Endodermal cell (in vitro differentiated cells): ENCODE results near the gene ABCC5. TPM values are rescaled to one million over a fixed set of nuclear protein-coding genes. Genes with fewer than 3 reads are reported as not detected.

Experiments used
- DNase-seq: peaks from one replicate; pipeline ENCODE4 v3.0.0-alpha.2; 2017
- H3K27ac ChIP-seq: 2 replicates; pipeline ENCODE4 v1.5.1; 2013; ENCODE audit warnings: mild to moderate bottlenecking, low read depth, low read length, moderate library complexity
- H3K27me3 ChIP-seq: 2 replicates; pipeline ENCODE4 v1.6.1; 2013; ENCODE audit warnings: mild to moderate bottlenecking, low read length, moderate library complexity; ENCODE audit not compliant: insufficient read depth, control insufficient read depth, poor library complexity, severe bottlenecking
- H3K36me3 ChIP-seq: 2 replicates; pipeline ENCODE4 v1.7.0; 2013; ENCODE audit warnings: mild to moderate bottlenecking, low read length, moderate library complexity; ENCODE audit not compliant: control insufficient read depth, insufficient read depth
- H3K4me1 ChIP-seq: one replicate; pipeline ENCODE4 v1.7.0; 2013; ENCODE audit warnings: low read length; ENCODE audit not compliant: control insufficient read depth, insufficient read depth
- H3K4me3 ChIP-seq: 2 replicates; pipeline ENCODE4 v1.5.1; 2013; ENCODE audit warnings: mild to moderate bottlenecking, low read length, moderate library complexity
- H3K9ac ChIP-seq: 2 replicates; pipeline ENCODE4 v1.6.1; 2013; ENCODE audit warnings: mild to moderate bottlenecking, low read length, moderate library complexity; ENCODE audit not compliant: poor library complexity, severe bottlenecking; ENCODE audit errors: extremely low read depth
- H3K9me3 ChIP-seq: 2 replicates; pipeline ENCODE4 v1.6.1; 2013; ENCODE audit warnings: mild to moderate bottlenecking, low read length, moderate library complexity; ENCODE audit not compliant: control insufficient read depth
- H3K27ac Mint-ChIP-seq: 2 replicates; pipeline ENCODE4 v1.8.0; 2020; ENCODE audit warnings: mixed read lengths
- H3K27me3 Mint-ChIP-seq: 2 replicates; pipeline ENCODE4 v1.8.0; 2021; ENCODE audit warnings: mild to moderate bottlenecking, mixed read lengths; ENCODE audit not compliant: insufficient read depth
- H3K36me3 Mint-ChIP-seq: 2 replicates; pipeline ENCODE4 v1.8.0; 2020; ENCODE audit warnings: low read depth, mixed read lengths
- H3K4me1 Mint-ChIP-seq: 2 replicates; pipeline ENCODE4 v1.8.0; 2020; ENCODE audit warnings: mixed read lengths
- H3K4me3 Mint-ChIP-seq: 2 replicates; pipeline ENCODE4 v1.8.0; 2020; ENCODE audit warnings: mild to moderate bottlenecking, moderate library complexity, mixed read lengths
- H3K9me3 Mint-ChIP-seq: 2 replicates; pipeline ENCODE4 v1.8.0; 2020; ENCODE audit warnings: mild to moderate bottlenecking, mixed read lengths
- CTCF ChIP-seq: fragments of 200-600 bp; sonication (generic); conservative IDR thresholded peaks from 2 replicates; pipeline ENCODE4 v1.5.0; 2021; ENCODE audit warnings: antibody characterized with exemption, mild to moderate bottlenecking
- WGBS, 2 experiments: methylation state at CpG; one replicate each; pipeline versions ENCODE4 v1.1.5 to v1.1.7; 2013; ENCODE audit warnings: missing lambda C conversion rate in 2 of 2, mixed read lengths in 1 of 2; ENCODE audit not compliant: insufficient coverage in 1 of 2, insufficient read length in 1 of 2; 5-methylcytosine and 5-hydroxymethylcytosine counted together
- total RNA-seq, 2 donors: library from RNA; stranded (reverse); fragmentation: NEBNext Ultra II Directional in 1 of 2; extraction: Animal tissue kit (Norgen Biotek cat#: 25700) in 1 of 2; gene quantifications; 2 replicates in 1 of 2; 3 replicates in 1 of 2; pipeline ENCODE4 v1.2.1, GENCODE V29; 2021

ABCC5 gene
- total RNA-seq, 2 donors from 2014 or later = 32.8 to 35.7 TPM

GRCh38 chr3:184016169-184016570, 1.5 kb downstream of the ABCC5 start:
- Mint-ChIP-seq H3K27me3 (no peaks in the 10 kb centered on the region), H3K27ac (no peak overlapping the region), H3K4me1 (peaks cover 20% of the 10 kb centered on the region), H3K36me3 (peaks cover 24% of the 10 kb centered on the region), H3K9me3 (no peaks in the 10 kb centered on the region), H3K4me3 (peak overlapping the region; percentile 98)
- Histone ChIP-seq H3K36me3 (peaks cover 16% of the 10 kb centered on the region), H3K4me3 (peak overlapping the region; percentile 96), H3K27ac (no peak overlapping the region), H3K4me1 (no peaks in the 10 kb centered on the region), H3K27me3 (no peaks in the 10 kb centered on the region), H3K9ac (no peak overlapping the region), H3K9me3 (no peaks in the 10 kb centered on the region)
- TF ChIP-seq CTCF = no peak
- WGBS, 2 experiments = 54 to 76% methylated on average over 4 to 5 of the region's 5 CpGs
- no peak for DNase-seq

GRCh38 chr3:184015381-184016019, 2.2 kb downstream of the ABCC5 start:
- no peak for DNase-seq
- Mint-ChIP-seq H3K4me1 (peaks cover 20% of the 10 kb centered on the region), H3K27me3 (no peaks in the 10 kb centered on the region), H3K9me3 (no peaks in the 10 kb centered on the region), H3K36me3 (peaks cover 31% of the 10 kb centered on the region), H3K4me3 (peak overlapping the region; percentile 98), H3K27ac (no peak overlapping the region)
- no peak overlapping the region for H3K4me3 ChIP-seq
- no peak overlapping the region for H3K27ac ChIP-seq
- 80 to 89% methylated on average over 2 to 10 of the region's 10 CpGs for WGBS, 2 experiments
- TF ChIP-seq CTCF = no peak
- no peaks in the 10 kb centered on the region for H3K4me1 ChIP-seq
- H3K36me3 ChIP-seq = peaks cover 20% of the 10 kb centered on the region
- no peak overlapping the region for H3K9ac ChIP-seq
- H3K27me3 ChIP-seq = no peaks in the 10 kb centered on the region
- H3K9me3 ChIP-seq = no peaks in the 10 kb centered on the region

GRCh38 chr3:184011937-184012889, 5.5 kb downstream of the ABCC5 start:
- Histone ChIP-seq H3K36me3 (peaks cover 27% of the 10 kb centered on the region), H3K4me3 (no peak overlapping the region), H3K27ac (no peak overlapping the region), H3K4me1 (no peaks in the 10 kb centered on the region), H3K27me3 (no peaks in the 10 kb centered on the region), H3K9ac (no peak overlapping the region), H3K9me3 (no peaks in the 10 kb centered on the region)
- H3K27ac Mint-ChIP-seq = no peak overlapping the region
- peaks cover 39% of the 10 kb centered on the region for H3K36me3 Mint-ChIP-seq
- 94 to 96% methylated on average over 4 to 6 of the region's 6 CpGs for WGBS, 2 experiments
- H3K27me3 Mint-ChIP-seq = no peaks in the 10 kb centered on the region
- H3K9me3 Mint-ChIP-seq = no peaks in the 10 kb centered on the region
- no peak for DNase-seq
- H3K4me3 Mint-ChIP-seq = no peak overlapping the region
- no peak for TF ChIP-seq CTCF
- H3K4me1 Mint-ChIP-seq = peaks cover 30% of the 10 kb centered on the region
